Right atrium auricular region (tissue), 2 donors: ENCODE measurements around the gene STXBP5L. TPM values are rescaled to one million over a fixed set of nuclear protein-coding genes. Genes with fewer than 3 reads are reported as not detected.
A peak's percentile ranks its signal among the peaks of the same experiment; 100 is the strongest.

Experiments
- DNase-seq: peaks from one replicate; pipeline ENCODE4 v3.0.0-alpha.2; 2019; ENCODE audit warnings: low spot score
- H3K27ac ChIP-seq, 2 donors: fragments of 200-600 bp; sonication (generic); 1 replicate in 1 of 2; 2 replicates in 1 of 2; pipeline ENCODE4 v1.5.1; 2016 to 2019
- H3K27me3 ChIP-seq, 2 donors: fragments of 200-600 bp; sonication (generic); one replicate each; pipeline versions ENCODE4 v1.5.1 to v1.6.0; 2017 to 2019
- H3K36me3 ChIP-seq: fragments of 200-600 bp; sonication (generic); one replicate; pipeline ENCODE4 v1.5.1; 2016
- H3K4me1 ChIP-seq, 2 donors: fragments of 200-600 bp; sonication (generic); one replicate each; pipeline versions ENCODE4 v1.5.1 to v1.6.0; 2017 to 2019
- H3K4me3 ChIP-seq, 2 donors: fragments of 200-600 bp; sonication (generic); 1 replicate in 1 of 2; 2 replicates in 1 of 2; pipeline ENCODE4 v1.5.1; 2017 to 2019; ENCODE audit warnings: mild to moderate bottlenecking in 1 of 2, moderate library complexity in 1 of 2
- H3K9me3 ChIP-seq, 2 donors: fragments of 200-600 bp; sonication (generic); one replicate each; pipeline ENCODE4 v1.5.1; 2019
- CTCF ChIP-seq, 2 donors: fragments of 200-600 bp; sonication (generic); IDR thresholded peaks; one replicate each; pipeline ENCODE4 v1.5.1; 2019; ENCODE audit warnings: antibody characterized with exemption in 2 of 2
- total RNA-seq, 2 donors: library from RNA; depleted of rRNA; stranded (reverse); fragments of >200 nt; gene quantifications; one replicate each; pipeline ENCODE4 v1.1.0, GENCODE V29; 2016

The STXBP5L gene
- total RNA-seq, 2 donors from 2014 or later, result not detected

- Histone ChIP-seq H3K4me1 (peaks cover 0 to 24% of the 10 kb centered on the region in 2 donors), H3K27me3 (peaks cover 0 to 4% of the 10 kb centered on the region in 2 donors), H3K9me3 (no peaks in the 10 kb centered on the region), H3K36me3 (no peaks in the 10 kb centered on the region), H3K4me3 (peak overlapping the region in 1 of 2 donors; percentile 52), H3K27ac (no peak overlapping the region)
- TF ChIP-seq CTCF (IDR thresholded peaks at IDR 0.05), result no peak
- DNase-seq, result no peak
Measured at GRCh38 chr3:120909602-120909878, 1.5 kb downstream of the STXBP5L start.

- no peak for TF ChIP-seq CTCF (IDR thresholded peaks at IDR 0.05)
- Histone ChIP-seq H3K36me3 (no peaks in the 10 kb centered on the region), H3K27ac (no peak overlapping the region), H3K4me1 (no peaks in the 10 kb centered on the region), H3K27me3 (no peaks in the 10 kb centered on the region), H3K4me3 (no peak overlapping the region), H3K9me3 (peaks cover 0 to 27% of the 10 kb centered on the region in 2 donors)
- no peak for DNase-seq
Measured at GRCh38 chr3:120926146-120926545, 18.1 kb downstream of the STXBP5L start.

- H3K9me3 ChIP-seq, result peaks cover 0 to 27% of the 10 kb centered on the region in 2 donors
- H3K4me3 ChIP-seq, result no peak overlapping the region
- no peaks in the 10 kb centered on the region for H3K27me3 ChIP-seq
- no peak for DNase-seq
- no peaks in the 10 kb centered on the region for H3K4me1 ChIP-seq
- H3K27ac ChIP-seq, result no peak overlapping the region
- no peaks in the 10 kb centered on the region for H3K36me3 ChIP-seq
- no peak for TF ChIP-seq CTCF (IDR thresholded peaks at IDR 0.05)
Measured at GRCh38 chr3:120928991-120929390, 21.0 kb downstream of the STXBP5L start.

GRCh38 chr3:120931593-120931992 is 23.6 kb downstream of the STXBP5L start:
- TF ChIP-seq CTCF (IDR thresholded peaks at IDR 0.05), result no peak
- Histone ChIP-seq H3K36me3 (no peaks in the 10 kb centered on the region), H3K9me3 (peaks cover 0 to 10% of the 10 kb centered on the region in 2 donors), H3K4me3 (no peak overlapping the region), H3K27me3 (no peaks in the 10 kb centered on the region), H3K27ac (no peak overlapping the region), H3K4me1 (no peaks in the 10 kb centered on the region)
- no peak for DNase-seq

GRCh38 chr3:120956143-120956542 is 48.1 kb downstream of the STXBP5L start:
- Histone ChIP-seq H3K4me3 (no peak overlapping the region), H3K27me3 (no peaks in the 10 kb centered on the region), H3K4me1 (no peaks in the 10 kb centered on the region), H3K9me3 (peaks cover 0 to 4% of the 10 kb centered on the region in 2 donors), H3K27ac (no peak overlapping the region), H3K36me3 (no peaks in the 10 kb centered on the region)
- TF ChIP-seq CTCF (IDR thresholded peaks at IDR 0.05), result no peak
- DNase-seq, result no peak

GRCh38 chr3:120982608-120983320 is 74.8 kb downstream of the STXBP5L start:
- Histone ChIP-seq H3K4me1 (no peaks in the 10 kb centered on the region), H3K27ac (no peak overlapping the region), H3K9me3 (peaks cover 0 to 30% of the 10 kb centered on the region in 2 donors), H3K27me3 (no peaks in the 10 kb centered on the region), H3K4me3 (no peak overlapping the region), H3K36me3 (no peaks in the 10 kb centered on the region)
- no peak for DNase-seq
- no peak for TF ChIP-seq CTCF (IDR thresholded peaks at IDR 0.05)
